GM12878 (cell line): ENCODE data around the gene TGFB1I1. TPM values are rescaled to one million over a fixed set of nuclear protein-coding genes. Genes with fewer than 3 reads are reported as not detected.

ENCODE experiments used
- BMI1 ChIP-seq: fragments of 450-650 bp; IDR thresholded peaks from 2 replicates; pipeline ENCODE4 v1.6.1; 2016; ENCODE audit warnings: mild to moderate bottlenecking, moderate library complexity, borderline replicate concordance
- CBX5 ChIP-seq: sonication (generic); IDR thresholded peaks from 2 replicates; pipeline ENCODE4 v1.6.1; 2016; ENCODE audit warnings: low read depth, moderate library complexity, mild to moderate bottlenecking, inconsistent platforms
- CTCF ChIP-seq, 3 experiments: IDR thresholded peaks in 2 of 3; conservative IDR thresholded peaks in 1 of 3; 2 replicates each; pipeline ENCODE4 v1.5.1; 2011; ENCODE audit warnings: low read depth in 3 of 3, low read length in 3 of 3, mild to moderate bottlenecking in 3 of 3, control low read depth in 2 of 3, moderate library complexity in 2 of 3, inconsistent platforms in 1 of 3, mixed read lengths in 1 of 3; ENCODE audit not compliant: control insufficient read depth in 2 of 3, insufficient read depth in 1 of 3; ENCODE audit errors: extremely low read depth in 1 of 3
- E2F8 ChIP-seq: fragments of 450-650 bp; IDR thresholded peaks from 2 replicates; pipeline ENCODE4 v1.6.1; 2018; ENCODE audit warnings: mild to moderate bottlenecking, low read depth, moderate library complexity; ENCODE audit not compliant: partially characterized antibody
- ZBTB11 ChIP-seq: fragments of 450-650 bp; formaldehyde crosslinking; IDR thresholded peaks from 2 replicates; pipeline ENCODE4 v1.5.0; 2022; ENCODE audit warnings: mild to moderate bottlenecking, missing genetic modification characterization
- ZNF622 ChIP-seq: fragments of 450-650 bp; IDR thresholded peaks from 2 replicates; pipeline ENCODE4 v1.6.1; 2017; ENCODE audit warnings: mild to moderate bottlenecking, inconsistent platforms
- polyA plus RNA-seq, 11 experiments: library from polyadenylated mRNA; depleted of rRNA in 4 of 11; unstranded in 6 of 11; stranded (reverse) in 5 of 11; fragments of >200 nt; fragmentation: Nextera tagmentation in 4 of 11; fragmentation: Illumina TruSeq in 1 of 11; extraction: Ambion mirVana in 4 of 11; extraction: Trizol in 1 of 11; gene quantifications; 1 replicate in 1 of 11; 2 replicates in 10 of 11; pipeline versions ENCODE4 v1.2.1 to v1.2.3, GENCODE V29; 2011 to 2016; ENCODE audit warnings: inconsistent platforms in 2 of 11, missing spikeins in 2 of 11, low read depth in 1 of 11
- total RNA-seq, 4 experiments: library from RNA; depleted of rRNA in 3 of 4; stranded (reverse); fragments of >200 nt in 3 of 4; fragmentation: Illumina TruSeq in 1 of 4; extraction: Trizol in 1 of 4; gene quantifications; 2 replicates each; pipeline versions ENCODE4 v1.2.1 to v1.2.3, GENCODE V29; 2013 to 2021

TGFB1I1 gene
- total and polyA plus RNA-seq, 10 of the 15 experiments (the other 5 are each of a cell fraction or from before 2014, with no cell fraction given) = 0.13 to 2.3 (median 0.41) TPM; not detected in 2

GRCh38 chr16:31478956-31479355 lies 7.0 kb downstream of the TGFB1I1 start (continued):
- TF ChIP-seq ZBTB11 (CRISPR knock-in tag) = no peak
- TF ChIP-seq ZNF622 = no peak
- TF ChIP-seq BMI1 = no peak
- no peak for TF ChIP-seq CBX5
- TF ChIP-seq CTCF (IDR thresholded peaks at IDR 0.05 in 2 of 3, conservative IDR thresholded peaks at IDR 0.05 in 1 of 3; ENCODE audit: control insufficient read depth in 2 of 3, extremely low read depth in 1 of 3, insufficient read depth in 1 of 3, low read depth in 3 of 3, low read length in 3 of 3) = no peak
- no peak for TF ChIP-seq E2F8
